ENCODE data around the gene MANBA.

MANBA gene

DNA sequence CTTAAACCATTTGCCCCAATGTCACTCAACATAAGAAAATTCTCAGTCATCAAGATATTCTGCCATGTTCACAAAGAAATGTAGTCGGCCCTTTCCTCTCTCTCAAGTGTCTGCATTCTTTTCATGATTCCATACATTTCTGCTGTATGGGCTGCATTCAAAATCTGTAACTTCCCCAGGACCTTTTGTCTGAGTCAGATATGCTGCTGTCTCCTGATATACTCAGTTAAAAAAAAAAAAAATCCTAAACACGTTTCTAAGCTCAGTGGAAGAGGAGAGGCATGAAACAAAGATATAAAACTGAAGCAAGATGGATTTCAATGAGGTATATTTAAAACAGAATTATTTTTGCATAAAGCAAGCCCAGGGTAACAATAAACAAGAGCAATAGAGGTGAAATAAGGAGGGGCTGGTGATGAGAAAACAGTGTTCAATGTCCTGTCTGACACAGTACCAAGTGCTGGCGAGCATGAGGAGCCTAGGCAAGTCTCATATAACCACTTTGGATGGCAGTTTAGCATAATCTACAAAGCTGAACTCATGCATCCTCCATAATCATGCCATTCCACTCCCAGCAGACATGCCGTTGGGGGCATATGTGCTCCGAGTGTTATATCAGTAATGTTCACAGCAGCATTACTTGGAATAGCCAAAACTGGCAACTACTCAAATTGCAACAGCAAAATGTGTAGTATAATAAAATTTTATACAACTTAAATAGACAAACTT is 76.7 kb downstream of the MANBA start:
- in situ Hi-C loops (cut with MboI; ENCODE audit: low sequenced_read_pairs) = no loop called here

GRCh38 chr4:102678695-102679335 is 82.0 kb downstream of the MANBA start:
- in situ Hi-C loops (cut with MboI; ENCODE audit: low sequenced_read_pairs) = no loop called here

- in situ Hi-C loops (cut with MboI; ENCODE audit: low sequenced_read_pairs) = no loop called here
Measured at GRCh38 chr4:102678107-102678506, 82.7 kb downstream of the MANBA start.

GRCh38 chr4:102675141-102675540 is 85.6 kb downstream of the MANBA start:
- in situ Hi-C loops (cut with MboI; ENCODE audit: low sequenced_read_pairs) = no loop called here

DNA sequence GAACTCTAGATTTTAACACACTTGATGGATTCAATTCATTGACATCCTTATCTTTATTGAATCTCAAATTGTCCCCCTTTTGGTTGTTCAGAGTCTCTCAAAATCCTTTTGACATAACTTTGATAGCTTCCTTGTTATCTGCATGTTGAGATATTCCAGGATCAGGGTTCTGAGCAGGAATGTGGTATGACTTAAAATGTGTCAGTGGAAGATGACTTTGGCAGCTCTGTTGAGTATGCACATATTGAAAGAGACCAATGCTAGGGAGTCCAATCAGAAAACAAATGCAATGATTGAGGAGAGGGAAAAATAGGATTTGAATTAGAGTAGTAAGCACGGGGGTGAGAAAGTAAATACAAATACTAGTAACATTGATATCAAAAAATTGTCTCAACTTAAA is 93.8 kb downstream of the MANBA start:
- in situ Hi-C loops (cut with MboI; ENCODE audit: low sequenced_read_pairs) = no loop called here

GRCh38 chr4:102665527-102665926 is 95.2 kb downstream of the MANBA start:
- in situ Hi-C loops (cut with MboI; ENCODE audit: low sequenced_read_pairs) = no loop called here

DNA sequence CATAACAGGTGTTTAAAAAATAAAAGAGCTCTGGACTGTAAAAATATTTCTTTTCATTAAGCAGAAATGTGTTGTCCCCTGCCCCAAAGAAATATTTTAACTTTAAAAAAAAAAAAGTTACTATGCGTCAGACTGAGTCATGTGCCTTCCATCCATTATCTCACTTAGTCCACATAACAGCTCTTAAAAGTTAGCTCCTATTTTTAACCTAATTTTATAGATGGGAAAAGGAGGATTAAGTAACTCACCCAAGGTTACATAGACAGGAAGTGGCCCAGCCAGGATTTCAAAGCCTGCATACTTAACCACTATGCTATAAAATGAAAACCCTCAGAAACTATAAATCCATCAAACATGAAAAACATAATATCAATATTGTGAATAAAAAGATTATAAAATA is 97.7 kb downstream of the MANBA start:
- in situ Hi-C loops (cut with MboI; ENCODE audit: low sequenced_read_pairs) = no loop called here

DNA sequence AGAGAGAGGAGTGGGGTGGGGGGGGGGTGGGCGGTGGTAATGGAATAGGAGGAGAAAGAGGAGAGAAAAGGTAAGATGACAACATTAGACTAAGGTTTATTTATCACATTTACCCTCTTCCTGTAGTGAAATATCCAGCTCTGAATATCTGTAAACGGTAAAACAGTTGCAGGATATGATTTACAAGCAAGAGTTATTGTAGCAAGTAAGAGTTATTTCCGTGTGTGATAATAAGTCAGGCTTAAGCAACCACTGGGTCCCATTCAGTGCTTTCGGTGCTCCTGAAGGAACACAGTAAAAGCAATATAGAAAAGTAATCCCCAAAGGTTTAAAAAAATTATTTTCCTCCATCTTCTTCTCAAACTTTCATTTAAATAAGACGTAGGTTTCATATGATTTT is 103.6 kb downstream of the MANBA start:
- in situ Hi-C loops (cut with MboI; ENCODE audit: low sequenced_read_pairs) = no loop called here

- in situ Hi-C loops (cut with MboI; ENCODE audit: low sequenced_read_pairs) = no loop called here
Measured at GRCh38 chr4:102647117-102647516, 113.7 kb downstream of the MANBA start.

DNA sequence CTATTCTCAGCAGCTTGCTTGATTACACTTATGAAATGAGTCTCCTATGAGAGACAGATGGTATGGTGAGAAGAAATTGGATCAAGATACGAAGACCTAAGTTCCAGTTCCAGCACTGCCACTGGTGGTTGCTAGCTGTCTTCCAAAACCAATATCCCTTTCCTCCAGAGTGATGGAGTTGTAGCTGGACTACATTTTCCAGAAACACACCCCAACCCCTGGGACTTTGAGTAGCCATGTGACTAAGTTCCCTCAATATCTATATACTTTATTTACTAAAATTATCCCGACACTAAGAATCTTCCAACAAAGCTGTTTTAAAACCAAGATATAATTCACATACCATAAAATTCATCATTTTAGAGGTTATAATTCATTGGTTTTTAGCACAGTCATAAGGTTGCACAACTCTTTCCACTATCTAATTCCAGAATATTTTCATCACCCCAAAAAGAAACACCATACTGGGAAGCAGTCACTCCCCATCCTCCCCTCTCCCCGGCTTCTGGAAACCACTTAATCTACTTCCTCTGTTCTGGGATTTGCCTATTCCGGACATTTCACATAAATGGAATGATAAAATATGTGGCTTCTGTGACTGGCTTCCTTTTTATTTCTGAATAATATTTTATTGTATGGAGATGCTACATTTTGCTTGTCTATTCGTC is 118.0 kb downstream of the MANBA start:
- in situ Hi-C loops (cut with MboI; ENCODE audit: low sequenced_read_pairs) = no loop called here

GRCh38 chr4:102641793-102642192 is 119.0 kb downstream of the MANBA start:
- in situ Hi-C loops (cut with MboI; ENCODE audit: low sequenced_read_pairs) = no loop called here

DNA sequence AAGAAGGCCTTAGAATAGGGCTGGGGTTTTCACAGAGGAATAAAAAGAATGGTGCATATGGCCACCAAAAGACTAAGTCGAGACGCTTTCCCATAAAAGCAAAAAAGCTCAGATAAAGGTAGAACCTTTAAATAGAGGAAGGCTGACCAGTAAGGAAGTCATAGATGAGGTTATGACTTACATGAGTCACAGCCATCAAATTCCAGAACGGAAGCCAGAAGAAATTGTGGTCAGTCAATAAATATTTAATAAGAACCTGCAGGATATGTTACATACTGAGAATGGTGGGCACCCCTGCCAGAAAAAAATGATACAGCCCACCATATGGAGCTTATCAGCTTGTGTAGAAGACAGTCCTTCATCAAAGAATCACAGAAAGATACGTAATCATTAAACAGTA is 120.1 kb downstream of the MANBA start:
- in situ Hi-C loops (cut with MboI; ENCODE audit: low sequenced_read_pairs) = no loop called here

GRCh38 chr4:102639598-102639997 is 121.2 kb downstream of the MANBA start:
- in situ Hi-C loops (cut with MboI; ENCODE audit: low sequenced_read_pairs) = no loop called here

- in situ Hi-C loops (cut with MboI; ENCODE audit: low sequenced_read_pairs) = no loop called here
Measured at GRCh38 chr4:102638621-102639020, 122.1 kb downstream of the MANBA start.

GRCh38 chr4:102637391-102637790 is 123.4 kb downstream of the MANBA start:
- in situ Hi-C loops (cut with MboI; ENCODE audit: low sequenced_read_pairs) = no loop called here

GRCh38 chr4:102633100-102633499 is 127.7 kb downstream of the MANBA start:
- in situ Hi-C loops (cut with MboI; ENCODE audit: low sequenced_read_pairs) = no loop called here

DNA sequence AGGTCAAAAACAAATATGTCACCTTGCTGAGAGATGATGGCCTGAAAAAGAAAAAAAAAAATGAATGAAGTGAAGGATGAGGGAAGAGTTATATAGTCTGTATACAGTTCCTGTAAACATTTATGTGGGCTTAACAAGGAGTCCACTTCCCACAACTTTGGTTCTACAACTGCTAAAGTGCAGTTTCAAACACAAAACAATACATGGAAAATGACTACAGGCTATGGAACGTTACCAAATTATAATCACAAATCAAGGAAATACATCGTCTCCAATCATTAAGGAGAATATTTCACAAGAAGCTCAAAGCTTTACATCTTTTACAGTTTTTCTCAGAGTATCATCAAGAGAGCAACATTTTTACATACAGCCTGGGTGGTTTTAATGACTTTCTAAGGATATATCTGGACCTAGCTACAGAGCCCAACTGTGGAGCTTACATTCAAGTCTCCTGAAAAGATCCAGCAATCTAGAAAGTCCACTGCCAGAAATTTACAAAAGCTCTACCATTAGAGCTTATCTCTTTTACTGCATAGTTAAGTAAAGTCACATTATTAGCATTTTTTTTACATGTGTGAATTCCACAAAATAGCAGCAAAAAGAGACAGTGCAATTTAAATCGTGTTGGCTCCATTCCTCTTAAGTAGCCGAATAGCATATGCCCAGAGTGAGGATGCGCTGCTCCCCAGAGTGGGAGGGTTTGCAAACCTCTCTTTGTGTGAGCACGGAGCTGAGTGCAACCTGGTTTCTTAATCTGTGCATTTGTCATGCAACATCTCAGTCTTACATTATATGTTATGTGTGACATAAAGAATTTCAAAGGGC is 128.3 kb downstream of the MANBA start:
- in situ Hi-C loops (cut with MboI; ENCODE audit: low sequenced_read_pairs) = no loop called here

DNA sequence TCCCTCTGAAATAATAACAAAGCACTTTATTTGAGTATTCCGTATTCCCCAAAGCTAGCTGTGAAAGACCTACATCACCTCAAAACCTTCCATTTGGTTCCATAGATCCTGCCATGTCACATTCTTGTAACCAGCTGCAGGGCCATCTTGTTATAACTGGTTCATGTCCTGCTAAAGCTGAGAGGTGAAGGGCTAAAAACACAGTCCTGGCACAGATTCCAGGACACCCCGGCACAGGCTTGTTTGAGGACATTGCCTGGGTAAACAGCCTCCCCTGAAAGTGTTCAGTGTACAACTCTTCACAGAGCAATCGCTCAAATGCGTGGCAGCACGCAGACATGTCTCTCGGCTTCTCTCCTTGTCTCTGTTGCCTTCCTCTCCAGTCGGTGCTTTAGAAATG is 129.2 kb downstream of the MANBA start:
- in situ Hi-C loops (cut with MboI; ENCODE audit: low sequenced_read_pairs) = no loop called here

GRCh38 chr4:102629673-102630072 is 131.1 kb downstream of the MANBA start:
- in situ Hi-C loops (cut with MboI; ENCODE audit: low sequenced_read_pairs) = no loop called here

- in situ Hi-C loops (cut with MboI; ENCODE audit: low sequenced_read_pairs) = no loop called here
Measured at GRCh38 chr4:102627831-102628523, 132.8 kb downstream of the MANBA start.
